ENCODE measurements around the gene RGMA.
"Not testable (repeated sequence)": the region's sequence is repeated elsewhere in the genome, so short reads cannot be mapped to it uniquely, and the experiment has no call there.

Gene RGMA

GRCh38 chr15:93066224-93066681, 22.8 kb downstream of the RGMA start:
- no peak for DNase-seq

GRCh38 chr15:93065641-93066045, 23.4 kb downstream of the RGMA start:
- no peak for DNase-seq

- DNase-seq, result no peak
These were observed 25.0 kb downstream of the RGMA start for GRCh38 chr15:93063796-93064690.

GRCh38 chr15:93063262-93063671, 25.7 kb downstream of the RGMA start:
- no peak for DNase-seq

- not testable (repeated sequence) for DNase-seq
These were observed 26.3 kb downstream of the RGMA start for GRCh38 chr15:93062628-93063261.

GRCh38 chr15:93060336-93061248, 28.4 kb downstream of the RGMA start:
- no peak for DNase-seq

- no peak for DNase-seq
These were observed 29.6 kb downstream of the RGMA start for GRCh38 chr15:93059442-93059841.

GRCh38 chr15:93058904-93059427, 30.0 kb downstream of the RGMA start:
- DNase-seq, result no peak

GRCh38 chr15:93058128-93058527, 30.9 kb downstream of the RGMA start:
- no peak for DNase-seq

GRCh38 chr15:93057618-93058017, 31.4 kb downstream of the RGMA start:
- no peak for DNase-seq

GRCh38 chr15:93056836-93057235, 32.2 kb downstream of the RGMA start:
- DNase-seq, result no peak

GRCh38 chr15:93055211-93055610, 33.8 kb downstream of the RGMA start:
- no peak for DNase-seq

GRCh38 chr15:93052090-93052879, 36.7 kb downstream of the RGMA start:
- no peak for DNase-seq

- no peak for DNase-seq
These were observed 37.5 kb downstream of the RGMA start for GRCh38 chr15:93051236-93052089.

GRCh38 chr15:93050648-93051047, 38.4 kb downstream of the RGMA start:
- DNase-seq, result no peak

GRCh38 chr15:93049914-93050578, 39.0 kb downstream of the RGMA start:
- no peak for DNase-seq

GRCh38 chr15:93049233-93049632, 39.8 kb downstream of the RGMA start:
- DNase-seq, result no peak

- DNase-seq, result no peak
These were observed 40.3 kb downstream of the RGMA start for GRCh38 chr15:93048759-93049161.

- no peak for DNase-seq
These were observed 40.6 kb downstream of the RGMA start for GRCh38 chr15:93048426-93048721.

GRCh38 chr15:93047621-93048425, 41.2 kb downstream of the RGMA start:
- DNase-seq, result no peak
